SK-N-SH treated with all-trans-retinoic acid at 6 μM for 48 hours (cell line): Measurements from ENCODE around the gene PCDHB12.
"Not testable (repeated sequence)": the region's sequence is repeated elsewhere in the genome, so short reads cannot be mapped to it uniquely, and the experiment has no call there.

Experiments used
- ATAC-seq: fragments of 200-7000 bp; cut with Tn5 transposase; 3 replicates; pipeline ENCODE4 v1.9.1; 2020; ENCODE audit warnings: mild to moderate bottlenecking, moderate library complexity
- ARNTL ChIP-seq: fragments of 450-650 bp; formaldehyde crosslinking; IDR thresholded peaks from 2 replicates; pipeline ENCODE4 v1.5.0; 2020; ENCODE audit warnings: low read depth, mild to moderate bottlenecking, moderate library complexity, borderline replicate concordance
- BACH2 ChIP-seq: fragments of 250-450 bp; sonication (Bioruptor Pico); IDR thresholded peaks from 2 replicates; pipeline ENCODE4 v1.9.0; 2021; ENCODE audit warnings: mild to moderate bottlenecking, borderline replicate concordance
- CSDC2 ChIP-seq: fragments of 250-450 bp; sonication (Bioruptor Pico); IDR thresholded peaks from 2 replicates; pipeline ENCODE4 v1.5.0; 2020; ENCODE audit warnings: mild to moderate bottlenecking, moderate library complexity
- ESRRG ChIP-seq: fragments of 250-450 bp; sonication (Bioruptor Pico); IDR thresholded peaks from 2 replicates; pipeline ENCODE4 v1.6.1; 2021; ENCODE audit warnings: mild to moderate bottlenecking
- GLIS3 ChIP-seq: fragments of 250-450 bp; sonication (Bioruptor Pico); IDR thresholded peaks from 2 replicates; pipeline ENCODE4 v1.5.0; 2020; ENCODE audit warnings: mild to moderate bottlenecking, moderate library complexity
- ISL1 ChIP-seq: fragments of 250-450 bp; sonication (Bioruptor Pico); IDR thresholded peaks from 2 replicates; pipeline ENCODE4 v2.1.2; 2022; ENCODE audit warnings: mild to moderate bottlenecking, moderate library complexity
- OSR1 ChIP-seq: fragments of 250-450 bp; sonication (Bioruptor Pico); IDR thresholded peaks from 2 replicates; pipeline ENCODE4 v1.8.0; 2022; ENCODE audit warnings: moderate library complexity, mild to moderate bottlenecking, inconsistent platforms
- RARB ChIP-seq: fragments of 250-450 bp; sonication (Bioruptor Pico); IDR thresholded peaks from 2 replicates; pipeline ENCODE4 v1.8.0; 2021; ENCODE audit warnings: mild to moderate bottlenecking, moderate library complexity
- SNAI2 ChIP-seq: fragments of 250-450 bp; sonication (Bioruptor Pico); IDR thresholded peaks from 2 replicates; pipeline ENCODE4 v1.5.0; 2020; ENCODE audit warnings: mild to moderate bottlenecking, moderate library complexity
- TCF4 ChIP-seq: fragments of 250-450 bp; sonication (Bioruptor Pico); IDR thresholded peaks from 2 replicates; pipeline ENCODE4 v1.8.0; 2021; ENCODE audit warnings: mild to moderate bottlenecking, moderate library complexity, borderline replicate concordance
- TOX ChIP-seq: fragments of 250-450 bp; sonication (Bioruptor Pico); IDR thresholded peaks from 2 replicates; pipeline ENCODE4 v1.8.0; 2021; ENCODE audit warnings: mild to moderate bottlenecking, moderate library complexity, borderline replicate concordance
- ZC3H10 ChIP-seq: fragments of 250-450 bp; sonication (Bioruptor Pico); IDR thresholded peaks from 2 replicates; pipeline ENCODE4 v1.5.1; 2021; ENCODE audit warnings: mild to moderate bottlenecking, moderate library complexity
- ZFP3 ChIP-seq: fragments of 250-450 bp; sonication (Bioruptor Pico); IDR thresholded peaks from 2 replicates; pipeline ENCODE4 v1.5.0; 2020; ENCODE audit warnings: mild to moderate bottlenecking, moderate library complexity
- ZFP30 ChIP-seq: fragments of 450-650 bp; formaldehyde crosslinking; IDR thresholded peaks from 2 replicates; pipeline ENCODE4 v1.5.0; 2022; ENCODE audit warnings: mild to moderate bottlenecking, moderate library complexity
- ZNF565 ChIP-seq: fragments of 450-650 bp; formaldehyde crosslinking; conservative IDR thresholded peaks from 2 replicates; pipeline ENCODE4 v1.5.0; 2020; ENCODE audit warnings: low read depth, mild to moderate bottlenecking, moderate library complexity
- ZNF70 ChIP-seq: fragments of 450-650 bp; formaldehyde crosslinking; IDR thresholded peaks from 2 replicates; pipeline ENCODE4 v1.5.0; 2020; ENCODE audit warnings: mild to moderate bottlenecking, moderate library complexity
- ZNF8 ChIP-seq: fragments of 450-650 bp; formaldehyde crosslinking; IDR thresholded peaks from 2 replicates; pipeline ENCODE4 v1.5.0; 2020; ENCODE audit warnings: mild to moderate bottlenecking, moderate library complexity
- TF ChIP-seq, protein P1 (sequence below): fragments of 250-450 bp; sonication (Bioruptor Pico); IDR thresholded peaks from 2 replicates; pipeline ENCODE4 v1.5.1; 2021; ENCODE audit warnings: mild to moderate bottlenecking, moderate library complexity
- TF ChIP-seq, protein P2 (sequence below): fragments of 250-450 bp; sonication (Bioruptor Pico); IDR thresholded peaks from 2 replicates; pipeline ENCODE4 v1.8.0; 2021; ENCODE audit warnings: low read depth, mild to moderate bottlenecking, moderate library complexity, borderline replicate concordance
- TF ChIP-seq, protein P3 (sequence below): fragments of 250-450 bp; sonication (Bioruptor Pico); IDR thresholded peaks from 2 replicates; pipeline ENCODE4 v1.5.1; 2020; ENCODE audit warnings: low read depth, mild to moderate bottlenecking, moderate library complexity
- TF ChIP-seq, protein P4 (sequence below): fragments of 250-450 bp; sonication (Bioruptor Pico); IDR thresholded peaks from 2 replicates; pipeline ENCODE4 v1.5.0; 2020; ENCODE audit warnings: mild to moderate bottlenecking, moderate library complexity

The PCDHB12 gene

DNA sequence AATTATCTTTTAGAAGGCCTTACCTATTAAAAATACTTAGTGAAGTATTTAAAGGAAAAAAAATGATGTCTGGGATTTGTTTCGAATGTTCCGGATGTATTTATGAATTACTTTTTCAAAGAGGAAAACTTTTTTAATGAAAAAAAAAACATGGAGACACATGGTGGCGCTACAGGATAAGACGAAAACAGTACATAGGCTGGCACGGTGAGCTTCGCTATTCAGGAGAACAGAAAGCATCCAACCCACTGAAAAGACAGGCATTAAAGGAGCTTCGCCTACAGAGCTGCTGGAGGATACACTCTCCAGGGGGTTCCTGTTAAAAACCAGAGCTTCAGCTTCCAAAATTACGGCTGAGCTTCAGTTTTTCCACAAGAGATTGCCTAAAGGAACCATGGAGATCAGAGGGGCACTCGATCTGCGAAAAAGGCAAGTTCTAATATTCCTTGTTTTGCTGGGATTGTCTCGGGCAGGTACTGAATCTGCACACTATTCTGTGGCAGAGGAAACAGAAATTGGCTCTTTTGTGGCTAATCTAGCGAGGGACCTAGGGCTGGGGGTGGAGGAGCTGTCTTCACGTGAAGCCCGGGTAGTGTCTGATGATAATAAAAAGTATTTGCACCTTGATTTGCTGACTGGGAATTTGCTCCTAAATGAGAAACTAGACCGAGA lies 14.7 kb downstream of the PCDHB12 start, which contains the start of gene PCDHB14:
PCDHB14 (plus strand) TSS at position 232 of the 672 bp plus-strand sequence; CDS start at position 395, 163 bp downstream.
- TF ChIP-seq ZC3H10 (no peak), ZFP30 (no peak), ZNF8 (CRISPR knock-in tag) (no peak), ARNTL (CRISPR knock-in tag) (no peak), TCF4 (no peak), SNAI2 (CRISPR knock-in tag) (no peak), OSR1 (CRISPR knock-in tag) (no peak), GLIS3 (CRISPR knock-in tag) (no peak), ISL1 (CRISPR knock-in tag) (no peak), ZFP3 (CRISPR knock-in tag) (no peak), RARB (CRISPR knock-in tag) (no peak), ZNF565 (CRISPR knock-in tag) (no peak), BACH2 (CRISPR knock-in tag) (no peak), ZNF70 (CRISPR knock-in tag) (no peak)
- TF ChIP-seq, protein P1, sequence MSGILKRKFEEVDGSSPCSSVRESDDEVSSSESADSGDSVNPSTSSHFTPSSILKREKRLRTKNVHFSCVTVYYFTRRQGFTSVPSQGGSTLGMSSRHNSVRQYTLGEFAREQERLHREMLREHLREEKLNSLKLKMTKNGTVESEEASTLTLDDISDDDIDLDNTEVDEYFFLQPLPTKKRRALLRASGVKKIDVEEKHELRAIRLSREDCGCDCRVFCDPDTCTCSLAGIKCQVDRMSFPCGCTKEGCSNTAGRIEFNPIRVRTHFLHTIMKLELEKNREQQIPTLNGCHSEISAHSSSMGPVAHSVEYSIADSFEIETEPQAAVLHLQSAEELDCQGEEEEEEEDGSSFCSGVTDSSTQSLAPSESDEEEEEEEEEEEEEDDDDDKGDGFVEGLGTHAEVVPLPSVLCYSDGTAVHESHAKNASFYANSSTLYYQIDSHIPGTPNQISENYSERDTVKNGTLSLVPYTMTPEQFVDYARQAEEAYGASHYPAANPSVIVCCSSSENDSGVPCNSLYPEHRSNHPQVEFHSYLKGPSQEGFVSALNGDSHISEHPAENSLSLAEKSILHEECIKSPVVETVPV, result no peak
- TF ChIP-seq, protein P2, sequence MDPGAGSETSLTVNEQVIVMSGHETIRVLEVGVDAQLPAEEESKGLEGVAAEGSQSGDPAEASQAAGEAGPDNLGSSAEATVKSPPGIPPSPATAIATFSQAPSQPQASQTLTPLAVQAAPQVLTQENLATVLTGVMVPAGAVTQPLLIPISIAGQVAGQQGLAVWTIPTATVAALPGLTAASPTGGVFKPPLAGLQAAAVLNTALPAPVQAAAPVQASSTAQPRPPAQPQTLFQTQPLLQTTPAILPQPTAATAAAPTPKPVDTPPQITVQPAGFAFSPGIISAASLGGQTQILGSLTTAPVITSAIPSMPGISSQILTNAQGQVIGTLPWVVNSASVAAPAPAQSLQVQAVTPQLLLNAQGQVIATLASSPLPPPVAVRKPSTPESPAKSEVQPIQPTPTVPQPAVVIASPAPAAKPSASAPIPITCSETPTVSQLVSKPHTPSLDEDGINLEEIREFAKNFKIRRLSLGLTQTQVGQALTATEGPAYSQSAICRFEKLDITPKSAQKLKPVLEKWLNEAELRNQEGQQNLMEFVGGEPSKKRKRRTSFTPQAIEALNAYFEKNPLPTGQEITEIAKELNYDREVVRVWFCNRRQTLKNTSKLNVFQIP, result no peak
- TF ChIP-seq, protein P3, sequence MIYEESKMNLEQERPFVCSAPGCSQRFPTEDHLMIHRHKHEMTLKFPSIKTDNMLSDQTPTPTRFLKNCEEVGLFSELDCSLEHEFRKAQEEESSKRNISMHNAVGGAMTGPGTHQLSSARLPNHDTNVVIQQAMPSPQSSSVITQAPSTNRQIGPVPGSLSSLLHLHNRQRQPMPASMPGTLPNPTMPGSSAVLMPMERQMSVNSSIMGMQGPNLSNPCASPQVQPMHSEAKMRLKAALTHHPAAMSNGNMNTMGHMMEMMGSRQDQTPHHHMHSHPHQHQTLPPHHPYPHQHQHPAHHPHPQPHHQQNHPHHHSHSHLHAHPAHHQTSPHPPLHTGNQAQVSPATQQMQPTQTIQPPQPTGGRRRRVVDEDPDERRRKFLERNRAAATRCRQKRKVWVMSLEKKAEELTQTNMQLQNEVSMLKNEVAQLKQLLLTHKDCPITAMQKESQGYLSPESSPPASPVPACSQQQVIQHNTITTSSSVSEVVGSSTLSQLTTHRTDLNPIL (CRISPR knock-in tag), result no peak
- TF ChIP-seq, all 23 proteins: peak for 0
- peak; percentile 100 for ATAC-seq

DNA sequence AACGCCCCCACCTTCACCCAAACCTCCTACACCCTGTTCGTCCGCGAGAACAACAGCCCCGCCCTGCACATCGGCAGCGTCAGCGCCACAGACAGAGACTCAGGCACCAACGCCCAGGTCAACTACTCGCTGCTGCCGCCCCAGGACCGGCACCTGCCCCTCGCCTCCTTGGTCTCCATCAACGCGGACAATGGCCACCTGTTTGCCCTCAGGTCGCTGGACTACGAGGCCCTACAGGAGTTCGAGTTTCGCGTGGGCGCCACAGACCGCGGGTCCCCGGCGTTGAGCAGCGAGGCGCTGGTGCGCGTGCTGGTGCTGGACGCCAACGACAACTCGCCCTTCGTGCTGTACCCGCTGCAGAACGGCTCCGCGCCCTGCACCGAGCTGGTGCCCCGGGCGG lies 16.3 kb downstream of the PCDHB12 start:
- not testable (repeated sequence) for ATAC-seq

DNA sequence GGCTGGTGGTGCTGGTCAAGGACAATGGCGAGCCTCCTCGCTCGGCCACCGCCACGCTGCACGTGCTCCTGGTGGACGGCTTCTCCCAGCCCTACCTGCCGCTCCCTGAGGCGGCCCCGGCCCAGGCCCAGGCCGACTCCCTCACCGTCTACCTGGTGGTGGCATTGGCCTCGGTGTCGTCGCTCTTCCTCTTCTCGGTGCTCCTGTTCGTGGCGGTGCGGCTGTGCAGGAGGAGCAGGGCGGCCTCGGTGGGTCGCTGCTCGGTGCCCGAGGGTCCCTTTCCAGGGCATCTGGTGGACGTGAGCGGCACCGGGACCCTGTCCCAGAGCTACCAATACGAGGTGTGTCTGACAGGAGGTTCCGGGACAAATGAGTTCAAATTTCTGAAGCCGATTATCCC lies 16.9 kb downstream of the PCDHB12 start:
- not testable (repeated sequence) for ATAC-seq

DNA sequence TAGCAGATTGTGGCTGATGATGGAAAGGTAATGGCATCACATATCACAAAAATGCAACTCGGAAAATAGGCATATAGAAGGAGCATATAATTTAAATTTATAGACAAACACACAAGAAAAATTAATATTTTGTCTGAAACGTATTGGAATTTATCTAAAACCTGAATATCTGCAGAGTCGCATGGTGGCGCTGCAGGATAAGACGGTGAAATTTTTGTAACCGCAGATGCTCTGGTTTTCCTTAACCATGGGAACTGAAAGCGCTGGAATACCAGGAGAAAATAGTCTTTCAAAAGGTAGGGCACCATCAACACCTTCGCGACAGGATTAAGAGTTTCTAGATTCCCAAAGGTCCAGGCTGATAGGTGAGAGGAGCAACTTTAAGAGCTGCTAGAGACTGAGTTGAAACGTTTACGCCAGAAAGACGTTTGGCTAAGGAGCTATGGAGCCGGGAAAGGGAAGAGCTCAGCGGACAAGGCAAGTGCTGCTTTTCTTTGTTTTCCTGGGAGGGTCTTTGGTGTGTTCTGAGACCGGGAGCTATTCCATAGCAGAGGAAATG lies 25.7 kb downstream of the PCDHB12 start:
- no peak for TF ChIP-seq ZFP30
- no peak for TF ChIP-seq CSDC2 (CRISPR knock-in tag)
- no peak for TF ChIP-seq ZC3H10
- TF ChIP-seq ARNTL (CRISPR knock-in tag), result no peak
- ATAC-seq, result no peak

DNA sequence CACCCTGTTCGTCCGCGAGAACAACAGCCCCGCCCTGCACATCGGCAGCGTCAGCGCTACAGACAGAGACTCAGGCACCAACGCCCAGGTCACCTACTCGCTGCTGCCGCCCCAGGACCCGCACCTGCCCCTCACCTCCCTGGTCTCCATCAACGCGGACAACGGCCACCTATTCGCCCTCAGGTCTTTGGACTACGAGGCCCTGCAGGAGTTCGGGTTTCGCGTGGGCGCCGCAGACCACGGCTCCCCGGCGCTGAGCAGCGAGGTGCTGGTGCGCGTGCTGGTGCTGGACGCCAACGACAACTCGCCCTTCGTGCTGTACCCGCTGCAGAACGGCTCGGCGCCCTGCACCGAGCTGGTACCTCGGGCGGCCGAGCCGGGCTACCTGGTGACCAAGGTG lies 27.4 kb downstream of the PCDHB12 start:
- ATAC-seq, result not testable (repeated sequence)

DNA sequence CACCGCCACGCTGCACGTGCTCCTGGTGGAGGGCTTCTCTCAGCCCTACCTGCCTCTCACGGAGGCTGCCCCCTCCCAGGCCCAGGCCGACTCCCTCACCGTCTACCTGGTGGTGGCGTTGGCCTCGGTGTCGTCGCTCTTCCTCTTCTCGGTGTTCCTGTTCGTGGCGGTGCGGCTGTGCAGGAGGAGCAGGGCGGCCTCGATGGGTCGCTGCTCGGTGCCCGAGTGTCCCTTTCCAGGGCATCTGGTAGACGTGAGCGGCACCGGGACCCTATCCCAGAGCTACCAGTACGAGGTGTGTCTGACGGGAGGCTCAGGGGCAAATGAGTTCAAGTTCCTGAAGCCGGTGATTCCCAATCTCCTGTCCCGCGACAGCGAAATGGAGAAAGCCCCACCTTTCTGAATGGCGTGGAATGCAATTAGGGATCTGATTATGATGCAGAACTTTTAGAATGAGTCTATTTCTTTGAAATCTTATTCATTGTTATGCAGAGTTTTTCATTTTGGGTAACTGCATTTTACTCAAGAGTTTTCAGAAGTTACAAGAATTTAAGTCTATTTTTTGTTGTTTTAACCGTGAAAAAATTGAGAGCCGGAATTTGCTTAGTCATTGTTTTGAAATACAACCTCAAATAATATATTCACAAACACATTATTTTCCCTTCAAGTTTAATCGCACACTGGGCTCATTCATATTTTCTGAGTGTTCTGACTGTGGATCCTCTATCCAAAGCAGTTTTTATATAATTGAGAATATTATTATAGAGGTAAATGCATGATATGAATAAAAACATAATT lies 28.2 kb downstream of the PCDHB12 start:
- ATAC-seq, result no peak
- TF ChIP-seq ARNTL (CRISPR knock-in tag), result no peak
- TF ChIP-seq, protein P4, sequence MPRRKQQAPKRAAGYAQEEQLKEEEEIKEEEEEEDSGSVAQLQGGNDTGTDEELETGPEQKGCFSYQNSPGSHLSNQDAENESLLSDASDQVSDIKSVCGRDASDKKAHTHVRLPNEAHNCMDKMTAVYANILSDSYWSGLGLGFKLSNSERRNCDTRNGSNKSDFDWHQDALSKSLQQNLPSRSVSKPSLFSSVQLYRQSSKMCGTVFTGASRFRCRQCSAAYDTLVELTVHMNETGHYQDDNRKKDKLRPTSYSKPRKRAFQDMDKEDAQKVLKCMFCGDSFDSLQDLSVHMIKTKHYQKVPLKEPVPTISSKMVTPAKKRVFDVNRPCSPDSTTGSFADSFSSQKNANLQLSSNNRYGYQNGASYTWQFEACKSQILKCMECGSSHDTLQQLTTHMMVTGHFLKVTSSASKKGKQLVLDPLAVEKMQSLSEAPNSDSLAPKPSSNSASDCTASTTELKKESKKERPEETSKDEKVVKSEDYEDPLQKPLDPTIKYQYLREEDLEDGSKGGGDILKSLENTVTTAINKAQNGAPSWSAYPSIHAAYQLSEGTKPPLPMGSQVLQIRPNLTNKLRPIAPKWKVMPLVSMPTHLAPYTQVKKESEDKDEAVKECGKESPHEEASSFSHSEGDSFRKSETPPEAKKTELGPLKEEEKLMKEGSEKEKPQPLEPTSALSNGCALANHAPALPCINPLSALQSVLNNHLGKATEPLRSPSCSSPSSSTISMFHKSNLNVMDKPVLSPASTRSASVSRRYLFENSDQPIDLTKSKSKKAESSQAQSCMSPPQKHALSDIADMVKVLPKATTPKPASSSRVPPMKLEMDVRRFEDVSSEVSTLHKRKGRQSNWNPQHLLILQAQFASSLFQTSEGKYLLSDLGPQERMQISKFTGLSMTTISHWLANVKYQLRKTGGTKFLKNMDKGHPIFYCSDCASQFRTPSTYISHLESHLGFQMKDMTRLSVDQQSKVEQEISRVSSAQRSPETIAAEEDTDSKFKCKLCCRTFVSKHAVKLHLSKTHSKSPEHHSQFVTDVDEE (CRISPR knock-in tag), result no peak
- TF ChIP-seq ZC3H10, result no peak
- TF ChIP-seq ZNF565 (CRISPR knock-in tag), result no peak
- TF ChIP-seq ISL1 (CRISPR knock-in tag), result no peak
- no peak for TF ChIP-seq TOX (CRISPR knock-in tag)
- no peak for TF ChIP-seq ZNF70 (CRISPR knock-in tag)
- no peak for TF ChIP-seq ESRRG
- TF ChIP-seq, protein P2, result no peak
- TF ChIP-seq, protein P3 (CRISPR knock-in tag), result no peak
- no peak for TF ChIP-seq RARB (CRISPR knock-in tag)
